Measurements from ENCODE around the gene SLC16A12.

Gene SLC16A12

DNA sequence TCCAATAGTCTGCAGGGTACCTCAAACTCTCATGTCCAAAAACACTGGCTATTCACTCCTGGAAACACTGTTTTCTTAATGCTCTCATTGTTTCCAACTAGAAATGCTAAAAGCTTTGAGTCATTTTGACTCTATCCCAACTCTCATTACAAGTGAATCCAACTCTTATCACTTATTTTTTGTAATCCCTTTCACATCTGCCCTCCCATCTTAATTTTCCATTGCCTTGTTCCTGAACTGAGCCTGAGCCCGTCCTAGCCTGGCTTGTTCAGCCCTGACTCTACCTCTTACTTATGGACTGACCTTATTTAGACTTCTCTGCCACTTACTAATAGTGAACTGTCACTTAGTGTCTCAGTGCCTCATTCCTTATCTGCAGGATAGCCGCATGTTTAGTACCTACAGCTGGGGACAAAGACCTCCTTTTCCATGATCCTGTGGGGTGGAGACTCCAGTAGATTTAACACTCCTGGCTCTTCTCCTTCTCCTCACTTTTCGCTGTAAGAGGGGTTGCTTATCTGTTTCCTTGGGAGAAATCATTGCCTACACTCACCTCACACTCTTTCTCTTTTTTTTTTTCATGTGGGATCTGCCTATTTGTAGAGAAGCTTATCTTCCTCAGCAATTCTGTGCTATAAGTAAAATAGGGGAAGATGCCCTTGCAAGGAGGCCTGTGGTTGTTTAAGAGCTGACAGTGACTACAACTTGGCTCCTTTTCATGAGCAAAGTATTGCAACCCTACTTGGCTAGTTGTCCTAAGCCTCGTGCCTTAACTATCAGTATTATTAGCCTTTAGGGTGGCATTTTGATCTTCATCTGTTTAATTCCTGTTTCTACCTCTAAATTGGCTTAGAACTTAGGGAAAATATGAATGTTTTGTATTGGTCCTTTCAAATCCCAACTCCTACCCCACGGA is 56.4 kb downstream of the SLC16A12 start:
- no peak overlapping the region for H3K27ac ChIP-seq (ENCODE audit: insufficient read depth in 1 of 2, low read depth in 1 of 2, low read length in 2 of 2, poor library complexity in 1 of 2, severe bottlenecking in 2 of 2)
- no peaks in the 10 kb centered on the region for H3K9me3 ChIP-seq (ENCODE audit: control extremely low read depth in 1 of 5, control insufficient read depth in 4 of 5, insufficient read depth in 2 of 5, low read depth in 1 of 5, low read length in 4 of 5)
- ChIA-PET CTCF (no interaction called here), POLR2A (no interaction called here)
- peak in 1 of 3 donors; percentile 5 for DNase-seq
- H3K36me3 ChIP-seq (ENCODE audit: control insufficient read depth in 4 of 4, insufficient read depth in 4 of 4, low read length in 3 of 4), result no peaks in the 10 kb centered on the region
- peaks cover 0 to 2% (median 0%) of the 10 kb centered on the region in 4 experiments for H3K4me1 ChIP-seq (ENCODE audit: control extremely low read depth in 1 of 4, control insufficient read depth in 4 of 4, insufficient read depth in 4 of 4, low read length in 3 of 4)
- WGBS (ENCODE audit: insufficient coverage), result 100% methylated on average over 2 of the region's 5 CpGs
- no peaks in the 10 kb centered on the region for H3K27me3 ChIP-seq (replicated peaks in 2 of 5; ENCODE audit: control insufficient read depth in 4 of 5, insufficient read depth in 5 of 5, low read length in 4 of 5)
- H3K4me3 ChIP-seq (ENCODE audit: control insufficient read depth in 1 of 7, extremely low read depth in 1 of 7, insufficient read depth in 4 of 7, low read depth in 2 of 7, low read length in 6 of 7), result no peak overlapping the region

GRCh38 chr10:89478085-89478738 is 57.2 kb downstream of the SLC16A12 start:
- POLR2A ChIA-PET, result no interaction called here
- WGBS (ENCODE audit: insufficient coverage), result 81% methylated on average over 3 of the region's 4 CpGs
- Histone ChIP-seq H3K4me3 (ENCODE audit: control insufficient read depth in 1 of 7, extremely low read depth in 1 of 7, insufficient read depth in 4 of 7, low read depth in 2 of 7, low read length in 6 of 7) (no peak overlapping the region), H3K4me1 (ENCODE audit: control extremely low read depth in 1 of 4, control insufficient read depth in 4 of 4, insufficient read depth in 4 of 4, low read length in 3 of 4) (peaks cover 0 to 2% (median 0%) of the 10 kb centered on the region in 4 experiments), H3K27me3 (replicated peaks in 2 of 5; ENCODE audit: control insufficient read depth in 4 of 5, insufficient read depth in 5 of 5, low read length in 4 of 5) (no peaks in the 10 kb centered on the region), H3K9me3 (ENCODE audit: control extremely low read depth in 1 of 5, control insufficient read depth in 4 of 5, insufficient read depth in 2 of 5, low read depth in 1 of 5, low read length in 4 of 5) (no peaks in the 10 kb centered on the region), H3K27ac (ENCODE audit: insufficient read depth in 1 of 2, low read depth in 1 of 2, low read length in 2 of 2, poor library complexity in 1 of 2, severe bottlenecking in 2 of 2) (no peak overlapping the region), H3K36me3 (ENCODE audit: control insufficient read depth in 4 of 4, insufficient read depth in 4 of 4, low read length in 3 of 4) (no peaks in the 10 kb centered on the region)
- CTCF ChIA-PET, result no interaction called here
- peak in 2 of 3 donors; percentile 9 to 21 for DNase-seq

GRCh38 chr10:89476150-89476549 is 59.2 kb downstream of the SLC16A12 start:
- H3K27ac ChIP-seq (ENCODE audit: insufficient read depth in 1 of 2, low read depth in 1 of 2, low read length in 2 of 2, poor library complexity in 1 of 2, severe bottlenecking in 2 of 2), result no peak overlapping the region
- H3K27me3 ChIP-seq (replicated peaks in 2 of 5; ENCODE audit: control insufficient read depth in 4 of 5, insufficient read depth in 5 of 5, low read length in 4 of 5), result no peaks in the 10 kb centered on the region
- no peaks in the 10 kb centered on the region for H3K9me3 ChIP-seq (ENCODE audit: control extremely low read depth in 1 of 5, control insufficient read depth in 4 of 5, insufficient read depth in 2 of 5, low read depth in 1 of 5, low read length in 4 of 5)
- no peaks in the 10 kb centered on the region for H3K36me3 ChIP-seq (ENCODE audit: control insufficient read depth in 4 of 4, insufficient read depth in 4 of 4, low read length in 3 of 4)
- H3K4me1 ChIP-seq (ENCODE audit: control extremely low read depth in 1 of 4, control insufficient read depth in 4 of 4, insufficient read depth in 4 of 4, low read length in 3 of 4), result peaks cover 0 to 2% (median 0%) of the 10 kb centered on the region in 4 experiments
- POLR2A ChIA-PET, result no interaction called here
- DNase-seq, result no peak
- no peak overlapping the region for H3K4me3 ChIP-seq (ENCODE audit: control insufficient read depth in 1 of 7, extremely low read depth in 1 of 7, insufficient read depth in 4 of 7, low read depth in 2 of 7, low read length in 6 of 7)
- 96% methylated on average over 5 of the region's 6 CpGs for WGBS (ENCODE audit: insufficient coverage)
- CTCF ChIA-PET, result no interaction called here

- Histone ChIP-seq H3K27me3 (replicated peaks in 2 of 5; ENCODE audit: control insufficient read depth in 4 of 5, insufficient read depth in 5 of 5, low read length in 4 of 5) (no peaks in the 10 kb centered on the region), H3K4me1 (ENCODE audit: control extremely low read depth in 1 of 4, control insufficient read depth in 4 of 4, insufficient read depth in 4 of 4, low read length in 3 of 4) (peaks cover 0 to 2% (median 0%) of the 10 kb centered on the region in 4 experiments), H3K4me3 (ENCODE audit: control insufficient read depth in 1 of 7, extremely low read depth in 1 of 7, insufficient read depth in 4 of 7, low read depth in 2 of 7, low read length in 6 of 7) (no peak overlapping the region), H3K36me3 (ENCODE audit: control insufficient read depth in 4 of 4, insufficient read depth in 4 of 4, low read length in 3 of 4) (no peaks in the 10 kb centered on the region), H3K27ac (ENCODE audit: insufficient read depth in 1 of 2, low read depth in 1 of 2, low read length in 2 of 2, poor library complexity in 1 of 2, severe bottlenecking in 2 of 2) (no peak overlapping the region), H3K9me3 (ENCODE audit: control extremely low read depth in 1 of 5, control insufficient read depth in 4 of 5, insufficient read depth in 2 of 5, low read depth in 1 of 5, low read length in 4 of 5) (no peaks in the 10 kb centered on the region)
- no CpG with 5 or more reads among the region's 4 CpGs for WGBS (ENCODE audit: insufficient coverage)
- DNase-seq, result no peak
- ChIA-PET CTCF (no interaction called here), POLR2A (no interaction called here)
These were observed 59.8 kb downstream of the SLC16A12 start for GRCh38 chr10:89475591-89475998.

GRCh38 chr10:89475125-89475524 is 60.3 kb downstream of the SLC16A12 start:
- Histone ChIP-seq H3K36me3 (ENCODE audit: control insufficient read depth in 4 of 4, insufficient read depth in 4 of 4, low read length in 3 of 4) (no peaks in the 10 kb centered on the region), H3K4me1 (ENCODE audit: control extremely low read depth in 1 of 4, control insufficient read depth in 4 of 4, insufficient read depth in 4 of 4, low read length in 3 of 4) (peaks cover 0 to 2% (median 0%) of the 10 kb centered on the region in 4 experiments), H3K4me3 (ENCODE audit: control insufficient read depth in 1 of 7, extremely low read depth in 1 of 7, insufficient read depth in 4 of 7, low read depth in 2 of 7, low read length in 6 of 7) (no peak overlapping the region), H3K27me3 (replicated peaks in 2 of 5; ENCODE audit: control insufficient read depth in 4 of 5, insufficient read depth in 5 of 5, low read length in 4 of 5) (no peaks in the 10 kb centered on the region), H3K27ac (ENCODE audit: insufficient read depth in 1 of 2, low read depth in 1 of 2, low read length in 2 of 2, poor library complexity in 1 of 2, severe bottlenecking in 2 of 2) (no peak overlapping the region), H3K9me3 (ENCODE audit: control extremely low read depth in 1 of 5, control insufficient read depth in 4 of 5, insufficient read depth in 2 of 5, low read depth in 1 of 5, low read length in 4 of 5) (no peaks in the 10 kb centered on the region)
- DNase-seq, result no peak
- ChIA-PET POLR2A (interaction anchor here (0.6 kb wide), 1 partner anchor 51 kb away, joined by 3 read pairs; no protein-coding TSS in a partner anchor), CTCF (no interaction called here)
- 100% methylated on average over 1 of the region's 2 CpGs for WGBS (ENCODE audit: insufficient coverage)

DNA sequence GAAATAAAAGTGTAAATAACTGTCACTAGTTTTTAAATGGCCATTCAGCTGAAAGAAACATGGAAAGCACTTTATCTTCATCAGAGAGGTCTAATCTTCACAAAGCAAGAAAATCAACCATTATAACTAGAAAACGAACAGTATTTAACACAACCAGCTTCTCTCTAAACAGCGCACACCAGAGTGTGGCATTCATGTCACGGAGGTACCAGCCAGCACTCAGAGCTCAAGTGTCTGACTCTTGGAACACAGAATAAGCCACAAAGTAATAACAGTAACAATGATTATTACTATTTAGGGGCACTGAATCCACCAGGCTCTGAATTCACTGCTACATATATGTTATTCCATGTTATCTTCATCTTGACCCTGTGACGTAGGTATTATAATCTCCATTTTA is 60.9 kb downstream of the SLC16A12 start:
- WGBS (ENCODE audit: insufficient coverage), result 100% methylated on average over 1 of the region's 4 CpGs
- H3K27me3 ChIP-seq (replicated peaks in 2 of 5; ENCODE audit: control insufficient read depth in 4 of 5, insufficient read depth in 5 of 5, low read length in 4 of 5), result no peaks in the 10 kb centered on the region
- ChIA-PET POLR2A (no interaction called here), CTCF (no interaction called here)
- H3K4me3 ChIP-seq (ENCODE audit: control insufficient read depth in 1 of 7, extremely low read depth in 1 of 7, insufficient read depth in 4 of 7, low read depth in 2 of 7, low read length in 6 of 7), result no peak overlapping the region
- no peak overlapping the region for H3K27ac ChIP-seq (ENCODE audit: insufficient read depth in 1 of 2, low read depth in 1 of 2, low read length in 2 of 2, poor library complexity in 1 of 2, severe bottlenecking in 2 of 2)
- no peak for DNase-seq
- H3K9me3 ChIP-seq (ENCODE audit: control extremely low read depth in 1 of 5, control insufficient read depth in 4 of 5, insufficient read depth in 2 of 5, low read depth in 1 of 5, low read length in 4 of 5), result no peaks in the 10 kb centered on the region
- H3K4me1 ChIP-seq (ENCODE audit: control extremely low read depth in 1 of 4, control insufficient read depth in 4 of 4, insufficient read depth in 4 of 4, low read length in 3 of 4), result peaks cover 0 to 2% (median 0%) of the 10 kb centered on the region in 4 experiments
- no peaks in the 10 kb centered on the region for H3K36me3 ChIP-seq (ENCODE audit: control insufficient read depth in 4 of 4, insufficient read depth in 4 of 4, low read length in 3 of 4)
